ENCODE results near the gene CERS5.

- TF ChIP-seq SP1 (IDR thresholded peaks at IDR 0.05) (no peak), ELF4 (IDR thresholded peaks at IDR 0.05) (no peak), FOXM1 (IDR thresholded peaks at IDR 0.05; ENCODE audit: borderline replicate concordance) (no peak), SUZ12 (IDR thresholded peaks at IDR 0.05) (no peak), TARDBP (IDR thresholded peaks at IDR 0.05) (no peak)
Measured at GRCh38 chr12:50082644-50083043, 84.5 kb downstream of the CERS5 start.

Measured in HEK293T (cell line).